IgD-negative memory B cell (primary cell): ENCODE measurements around the gene NLRC4. TPM values are rescaled to one million over a fixed set of nuclear protein-coding genes. Genes with fewer than 3 reads are reported as not detected.
A peak's percentile ranks its signal among the peaks of the same experiment; 100 is the strongest.
"Not testable (repeated sequence)": the region's sequence is repeated elsewhere in the genome, so short reads cannot be mapped to it uniquely, and the experiment has no call there.

Experiments used
- H3K27ac Mint-ChIP-seq, 3 donors: one replicate each; pipeline ENCODE4 v1.8.0; 2020 to 2022; ENCODE audit warnings: mild to moderate bottlenecking in 3 of 3, mixed read lengths in 3 of 3, moderate library complexity in 1 of 3
- H3K27me3 Mint-ChIP-seq: one replicate; pipeline ENCODE4 v1.8.0; 2021; ENCODE audit warnings: mixed read lengths
- H3K36me3 Mint-ChIP-seq: one replicate; pipeline ENCODE4 v1.8.0; 2020; ENCODE audit warnings: mild to moderate bottlenecking, mixed read lengths
- H3K4me1 Mint-ChIP-seq, 3 donors: one replicate each; pipeline ENCODE4 v1.8.0; 2020 to 2022; ENCODE audit warnings: mixed read lengths in 3 of 3, mild to moderate bottlenecking in 1 of 3
- H3K4me3 Mint-ChIP-seq, 4 donors: one replicate each; pipeline ENCODE4 v1.8.0; 2020 to 2022; ENCODE audit warnings: mild to moderate bottlenecking in 4 of 4, mixed read lengths in 4 of 4, moderate library complexity in 3 of 4
- H3K9me3 Mint-ChIP-seq, 3 donors: one replicate each; pipeline ENCODE4 v1.8.0; 2020 to 2021; ENCODE audit warnings: mixed read lengths in 3 of 3, mild to moderate bottlenecking in 1 of 3
- polyA plus RNA-seq: library from polyadenylated mRNA; unstranded; fragments of 300-500 nt; fragmentation: Illumina TruSeq; gene quantifications from one replicate; pipeline ENCODE4 v1.2.3, GENCODE V29; 2021

Gene NLRC4
- polyA plus RNA-seq, result 1.6 TPM

DNA sequence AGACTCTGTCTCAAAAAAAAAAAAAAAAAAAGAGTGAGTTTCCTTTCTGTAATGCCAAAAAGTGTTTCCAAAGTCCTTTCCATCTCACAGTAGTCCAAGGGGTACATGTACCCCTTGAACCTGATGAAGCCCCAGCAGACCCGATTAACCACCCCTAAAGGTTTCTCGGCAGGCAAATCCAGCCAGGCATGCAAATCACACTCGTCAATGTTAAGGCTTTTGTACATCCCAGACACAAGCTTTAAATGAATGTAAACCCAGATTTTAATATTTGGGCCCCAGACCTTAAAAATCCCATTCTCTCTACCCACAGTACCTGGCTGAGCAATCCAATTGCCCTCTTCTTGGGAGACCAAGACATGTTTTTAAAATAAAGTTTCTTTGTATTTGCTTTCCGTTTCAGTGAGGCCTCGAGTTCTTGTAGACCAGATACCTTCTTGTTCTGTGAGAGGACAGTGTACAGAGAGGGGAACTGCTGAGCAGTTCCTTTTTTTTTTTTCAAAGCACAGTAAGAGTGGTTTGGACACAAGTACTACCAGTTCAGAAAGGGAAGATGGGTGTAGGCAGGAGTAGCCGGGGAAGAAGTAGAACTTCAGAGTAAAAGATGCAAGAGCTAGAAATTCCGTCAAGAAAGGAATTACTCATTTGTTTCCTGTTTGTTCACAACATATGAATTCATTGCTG, at the start of gene NLRC4:
Gene NLRC4 (minus strand): TSS at position 465 of the 684 bp plus-strand sequence. CDS start 8,111 bp downstream, outside the sequence.
- peaks cover 15 to 22% (median 21%) of the 10 kb centered on the region in 3 donors for H3K4me1 Mint-ChIP-seq
- H3K9me3 Mint-ChIP-seq, result no peaks in the 10 kb centered on the region
- no peaks in the 10 kb centered on the region for H3K36me3 Mint-ChIP-seq
- H3K27me3 Mint-ChIP-seq, result no peaks in the 10 kb centered on the region
- H3K27ac Mint-ChIP-seq, result peak within 1 kb of the TSS; percentile 65 to 99 (median 73)
- peak within 1 kb of the TSS; percentile 82 to 91 (median 84) for H3K4me3 Mint-ChIP-seq

DNA sequence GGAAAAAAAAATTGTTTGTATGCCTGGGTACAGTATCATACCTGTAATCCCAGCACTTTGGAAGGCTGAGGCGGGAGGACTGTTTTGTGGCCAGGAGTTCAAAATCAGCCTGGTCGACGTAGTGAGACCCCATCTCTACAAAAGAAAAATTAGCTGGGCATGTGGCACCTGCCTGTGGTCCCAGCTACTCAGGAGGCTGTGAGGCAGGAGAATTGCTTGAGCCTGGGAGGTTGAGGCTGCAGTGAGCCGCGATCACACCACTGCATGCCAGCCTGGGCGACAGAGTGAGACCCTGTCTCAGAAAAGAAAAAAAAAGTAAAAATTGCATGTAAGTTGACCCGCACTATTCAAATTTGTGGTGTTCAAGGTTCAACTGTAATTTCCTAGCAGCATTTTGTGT, 45.9 kb upstream of the NLRC4 start:
- no peak overlapping the region for H3K4me3 Mint-ChIP-seq
- no peaks in the 10 kb centered on the region for H3K9me3 Mint-ChIP-seq
- H3K27ac Mint-ChIP-seq, result no peak overlapping the region

DNA sequence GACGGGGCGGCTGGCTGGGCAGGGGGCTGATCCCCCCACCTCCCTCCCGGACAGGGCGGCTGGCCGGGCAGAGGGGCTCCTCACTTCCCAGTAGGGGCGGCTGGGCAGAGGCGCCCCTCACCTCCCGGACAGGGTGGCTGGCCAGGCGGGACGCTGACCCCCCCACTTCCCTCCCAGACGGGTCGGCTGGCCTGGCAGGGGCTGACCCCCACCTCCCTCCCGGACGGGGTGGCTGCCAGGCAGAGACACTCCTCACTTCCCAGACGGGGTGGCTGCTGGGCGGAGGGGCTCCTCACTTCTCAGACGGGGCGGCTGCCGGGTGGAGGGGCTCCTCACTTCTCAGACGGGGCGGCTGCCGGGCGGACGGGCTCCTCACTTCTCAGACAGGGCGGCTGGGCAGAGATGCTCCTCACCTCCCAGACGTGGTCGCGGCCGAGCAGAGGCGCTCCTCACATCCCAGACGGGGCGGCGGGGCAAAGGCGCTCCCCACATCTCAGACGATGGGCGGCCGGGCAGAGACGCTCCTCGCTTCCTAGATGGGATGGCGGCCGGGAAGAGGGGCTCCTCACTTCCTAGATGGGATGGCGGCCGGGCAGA, 29.4 kb upstream of the NLRC4 start:
- not testable (repeated sequence) for H3K27ac Mint-ChIP-seq, H3K27me3 Mint-ChIP-seq, H3K36me3 Mint-ChIP-seq, H3K4me1 Mint-ChIP-seq, H3K4me3 Mint-ChIP-seq, H3K9me3 Mint-ChIP-seq

More for the DNA sequence above, 45.9 kb upstream of the NLRC4 start:
- H3K36me3 Mint-ChIP-seq, result peaks cover 4% of the 10 kb centered on the region
- H3K4me1 Mint-ChIP-seq, result no peaks in the 10 kb centered on the region
- no peaks in the 10 kb centered on the region for H3K27me3 Mint-ChIP-seq

DNA sequence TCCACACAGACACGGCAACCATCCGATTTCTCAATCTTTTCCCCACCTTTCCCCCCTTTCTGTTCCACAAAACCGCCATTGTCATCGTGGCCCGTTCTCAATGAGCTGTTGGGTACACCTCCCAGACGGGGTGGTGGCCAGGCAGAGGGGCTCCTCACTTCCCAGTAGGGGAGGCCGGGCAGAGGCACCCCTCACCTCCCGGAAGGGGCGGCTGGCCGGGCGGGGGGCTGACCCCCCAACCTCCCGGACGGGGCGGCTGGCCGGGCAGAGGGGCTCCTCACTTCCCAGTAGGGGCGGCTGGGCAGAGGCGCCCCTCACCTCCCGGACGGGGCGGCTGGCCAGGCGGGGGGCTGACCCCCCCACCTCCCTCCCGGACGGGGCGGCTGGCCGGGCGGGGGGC, 28.8 kb upstream of the NLRC4 start:
- H3K36me3 Mint-ChIP-seq, H3K4me3 Mint-ChIP-seq, H3K27ac Mint-ChIP-seq, H3K9me3 Mint-ChIP-seq, H3K27me3 Mint-ChIP-seq: not testable (repeated sequence)
- H3K4me1 Mint-ChIP-seq, result peaks cover 4 to 10% (median 7%) of the 10 kb centered on the region in 3 donors

DNA sequence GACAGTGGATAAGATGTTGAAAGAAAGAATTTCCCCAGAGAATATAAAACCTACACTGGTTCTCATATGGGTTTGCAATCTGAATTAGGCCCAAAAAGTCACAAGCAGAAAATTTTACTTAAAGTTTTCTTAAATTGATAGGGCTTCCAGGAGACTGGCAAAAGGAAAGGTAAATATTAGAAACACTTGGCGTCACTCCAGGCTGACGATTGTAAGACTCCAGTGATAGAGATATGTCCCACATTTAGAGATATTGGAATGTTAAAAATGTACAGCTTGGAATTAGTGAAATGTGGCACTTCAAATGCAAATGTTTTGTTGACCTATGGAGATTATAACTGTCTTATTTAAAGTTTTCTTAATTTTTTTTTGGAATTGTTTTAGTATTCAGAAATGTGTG, 27.1 kb upstream of the NLRC4 start:
- Mint-ChIP-seq H3K27me3 (no peaks in the 10 kb centered on the region), H3K9me3 (no peaks in the 10 kb centered on the region), H3K4me3 (no peak overlapping the region), H3K4me1 (peaks cover 8 to 19% (median 11%) of the 10 kb centered on the region in 3 donors), H3K36me3 (peaks cover 3% of the 10 kb centered on the region), H3K27ac (no peak overlapping the region)

DNA sequence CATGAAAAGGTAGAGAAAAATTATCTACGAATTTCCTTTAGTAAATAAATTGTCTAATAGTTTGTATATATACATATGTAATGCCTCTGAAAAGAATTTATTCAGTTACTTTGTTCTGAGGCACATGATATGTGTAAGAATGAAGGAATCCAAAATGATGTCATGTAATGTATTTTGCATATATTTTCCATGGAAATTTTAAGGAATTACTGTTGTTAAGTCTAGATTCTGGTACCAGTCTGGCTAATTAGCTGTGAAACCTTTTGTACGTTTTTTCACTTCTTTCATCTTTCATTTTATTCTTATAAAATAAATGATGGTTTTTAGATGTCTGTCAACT, 25.3 kb upstream of the NLRC4 start:
- H3K27ac Mint-ChIP-seq, result no peak overlapping the region
- H3K4me1 Mint-ChIP-seq, result peaks cover 16 to 24% (median 16%) of the 10 kb centered on the region in 3 donors
- no peaks in the 10 kb centered on the region for H3K9me3 Mint-ChIP-seq
- peaks cover 3% of the 10 kb centered on the region for H3K36me3 Mint-ChIP-seq
- H3K27me3 Mint-ChIP-seq, result no peaks in the 10 kb centered on the region
- no peak overlapping the region for H3K4me3 Mint-ChIP-seq

GRCh38 chr2:32289165-32289999, 24.7 kb upstream of the NLRC4 start:
- Mint-ChIP-seq H3K4me3 (no peak overlapping the region), H3K4me1 (peaks cover 22 to 30% (median 22%) of the 10 kb centered on the region in 3 donors), H3K27ac (no peak overlapping the region), H3K36me3 (peaks cover 3% of the 10 kb centered on the region), H3K9me3 (no peaks in the 10 kb centered on the region), H3K27me3 (no peaks in the 10 kb centered on the region)

DNA sequence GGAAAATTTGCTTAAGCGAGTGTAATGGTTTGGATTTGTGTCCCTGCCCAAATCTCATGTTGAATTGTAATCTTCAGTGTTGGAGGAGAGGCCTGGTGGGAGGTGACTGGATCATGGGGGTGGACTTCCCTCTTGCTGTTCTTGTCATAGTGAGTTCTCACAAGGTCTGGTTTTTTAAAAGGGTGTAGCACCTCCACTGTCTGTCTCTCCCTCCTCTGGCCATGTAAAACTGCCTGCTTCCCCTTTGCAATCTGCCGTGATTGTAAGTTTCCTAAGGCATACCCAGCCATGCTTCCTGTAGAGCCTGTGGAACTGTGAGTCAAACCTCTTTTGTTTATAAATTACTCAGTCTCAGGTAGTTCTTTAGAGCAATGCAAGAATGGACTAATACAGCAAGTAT, 19.6 kb upstream of the NLRC4 start:
- Mint-ChIP-seq H3K9me3 (no peaks in the 10 kb centered on the region), H3K27ac (peak overlapping the region in 1 of 3 donors; percentile 56), H3K4me1 (peaks cover 25 to 42% (median 32%) of the 10 kb centered on the region in 3 donors), H3K27me3 (no peaks in the 10 kb centered on the region), H3K36me3 (peaks cover 5% of the 10 kb centered on the region), H3K4me3 (peak overlapping the region in 1 of 4 donors; percentile 59)

GRCh38 chr2:32278478-32278853, 13.8 kb upstream of the NLRC4 start:
- H3K4me3 Mint-ChIP-seq, result peak overlapping the region; percentile 92 to 97 (median 95)
- peaks cover 6% of the 10 kb centered on the region for H3K36me3 Mint-ChIP-seq
- no peaks in the 10 kb centered on the region for H3K27me3 Mint-ChIP-seq
- no peaks in the 10 kb centered on the region for H3K9me3 Mint-ChIP-seq
- H3K27ac Mint-ChIP-seq, result peak overlapping the region; percentile 86 to 100 (median 97)
- peaks cover 6 to 21% (median 14%) of the 10 kb centered on the region in 3 donors for H3K4me1 Mint-ChIP-seq

GRCh38 chr2:32277674-32278477, 13.2 kb upstream of the NLRC4 start, which contains the start of gene YIPF4:
Gene YIPF4 (plus strand): TSS chr2:32277904. CDS start chr2:32278156, 252 bp downstream.
- Mint-ChIP-seq H3K4me1 (peaks cover 3 to 15% (median 10%) of the 10 kb centered on the region in 3 donors), H3K9me3 (no peaks in the 10 kb centered on the region), H3K36me3 (peaks cover 4% of the 10 kb centered on the region), H3K27ac (peak within 1 kb of the TSS; percentile 96 to 100 (median 97)), H3K4me3 (peak within 1 kb of the TSS; percentile 92 to 97 (median 95)), H3K27me3 (no peaks in the 10 kb centered on the region)

GRCh38 chr2:32277363-32277673, 12.6 kb upstream of the NLRC4 start:
- H3K27ac Mint-ChIP-seq, result peak overlapping the region; percentile 96 to 100 (median 97)
- no peaks in the 10 kb centered on the region for H3K27me3 Mint-ChIP-seq
- no peaks in the 10 kb centered on the region for H3K9me3 Mint-ChIP-seq
- H3K4me3 Mint-ChIP-seq, result peak overlapping the region; percentile 92 to 97 (median 95)
- peaks cover 3 to 15% (median 10%) of the 10 kb centered on the region in 3 donors for H3K4me1 Mint-ChIP-seq
- peaks cover 4% of the 10 kb centered on the region for H3K36me3 Mint-ChIP-seq

DNA sequence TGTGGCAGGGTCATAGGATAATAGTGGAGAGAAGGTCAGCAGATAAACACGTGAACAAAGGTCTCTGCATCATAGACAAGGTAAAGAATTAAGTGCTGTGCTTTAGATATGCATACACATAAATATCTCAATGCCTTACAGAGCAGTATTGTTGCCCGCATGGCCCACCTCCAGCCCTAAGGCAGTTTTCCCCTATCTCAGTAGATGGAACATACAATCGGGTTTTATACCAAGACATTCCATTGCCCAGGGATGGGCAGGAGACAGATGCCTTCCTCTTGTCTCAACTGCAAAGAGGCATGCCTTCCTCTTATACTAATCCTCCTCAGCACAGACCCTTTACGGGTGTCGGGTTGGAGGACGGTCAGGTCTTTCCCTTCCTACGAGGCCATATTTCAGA, 11.1 kb upstream of the NLRC4 start:
- H3K27ac Mint-ChIP-seq, result peak overlapping the region in 1 of 3 donors; percentile 53
- H3K9me3 Mint-ChIP-seq, result not testable (repeated sequence)

DNA sequence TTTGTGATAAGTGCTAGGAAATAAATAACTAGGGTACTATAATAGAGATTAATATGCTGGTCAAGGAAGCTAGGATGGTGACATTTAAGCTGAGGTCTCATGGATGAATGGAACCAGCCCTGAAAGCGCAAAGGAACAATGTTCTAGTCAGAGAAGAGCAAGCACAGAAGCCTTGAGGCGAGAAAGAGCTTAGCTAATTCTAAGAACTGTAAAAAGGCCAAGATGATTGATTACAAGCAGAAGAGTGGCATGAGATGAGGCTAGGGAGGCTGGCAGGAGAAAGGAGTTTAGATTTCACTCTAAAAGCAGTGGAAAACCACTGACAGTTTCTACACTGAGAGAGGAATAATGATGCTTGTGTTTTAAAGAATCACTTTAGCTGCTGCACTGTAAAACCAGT, 9.6 kb upstream of the NLRC4 start:
- Mint-ChIP-seq H3K4me3 (peak overlapping the region in 1 of 4 donors; percentile 70), H3K27me3 (no peaks in the 10 kb centered on the region), H3K4me1 (peaks cover 3 to 12% (median 7%) of the 10 kb centered on the region in 3 donors), H3K27ac (no peak overlapping the region), H3K9me3 (no peaks in the 10 kb centered on the region), H3K36me3 (peaks cover 4% of the 10 kb centered on the region)

More for the DNA sequence above, 11.1 kb upstream of the NLRC4 start:
- Mint-ChIP-seq H3K4me3 (peak overlapping the region in 1 of 4 donors; percentile 66), H3K4me1 (peaks cover 3 to 14% (median 8%) of the 10 kb centered on the region in 3 donors)
- H3K27me3 Mint-ChIP-seq, H3K36me3 Mint-ChIP-seq: not testable (repeated sequence)

- no peaks in the 10 kb centered on the region for H3K9me3 Mint-ChIP-seq
- H3K4me3 Mint-ChIP-seq, result peak overlapping the region in 1 of 4 donors; percentile 50
These were observed 7.6 kb upstream of the NLRC4 start for GRCh38 chr2:32272279-32272678.

More at GRCh38 chr2:32272279-32272678, 7.6 kb upstream of the NLRC4 start:
- H3K27ac Mint-ChIP-seq, result no peak overlapping the region
- H3K27me3 Mint-ChIP-seq, result no peaks in the 10 kb centered on the region
- peaks cover 4% of the 10 kb centered on the region for H3K36me3 Mint-ChIP-seq
- H3K4me1 Mint-ChIP-seq, result peaks cover 0 to under 1% (median 0%) of the 10 kb centered on the region in 3 donors
